HG03432 (cell line): ENCODE measurements around the gene UBE2Q2.
"Not testable (repeated sequence)": the region's sequence is repeated elsewhere in the genome, so short reads cannot be mapped to it uniquely, and the experiment has no call there.

Experiments
- ATAC-seq: cut with Tn5 transposase; IDR thresholded peaks from one replicate; pipeline ENCODE4 v1.9.1; 2021; ENCODE audit warnings: mild to moderate bottlenecking, moderate library complexity; ENCODE audit not compliant: unreplicated experiment

Gene UBE2Q2

GRCh38 chr15:75864213-75865059 is 21.2 kb downstream of the UBE2Q2 start:
- no peak for ATAC-seq

GRCh38 chr15:75866045-75866444 is 22.8 kb downstream of the UBE2Q2 start:
- not testable (repeated sequence) for ATAC-seq

- no peak for ATAC-seq
Measured at GRCh38 chr15:75866916-75867315, 23.7 kb downstream of the UBE2Q2 start.

- ATAC-seq: no peak
Measured at GRCh38 chr15:75867449-75867848, 24.2 kb downstream of the UBE2Q2 start.

GRCh38 chr15:75868019-75868418 is 24.8 kb downstream of the UBE2Q2 start:
- ATAC-seq: no peak

GRCh38 chr15:75869446-75869845 is 26.2 kb downstream of the UBE2Q2 start:
- no peak for ATAC-seq

GRCh38 chr15:75871589-75871988 is 28.3 kb downstream of the UBE2Q2 start:
- ATAC-seq: not testable (repeated sequence)

- ATAC-seq: no peak
Measured at GRCh38 chr15:75872403-75872990, 29.2 kb downstream of the UBE2Q2 start.

GRCh38 chr15:75884041-75884440 is 40.8 kb downstream of the UBE2Q2 start:
- ATAC-seq: no peak

- ATAC-seq: no peak
Measured at GRCh38 chr15:75887178-75887577, 43.9 kb downstream of the UBE2Q2 start.

- no peak for ATAC-seq
Measured at GRCh38 chr15:75891895-75892294, 48.6 kb downstream of the UBE2Q2 start.

GRCh38 chr15:75895731-75896130 is 52.5 kb downstream of the UBE2Q2 start:
- no peak for ATAC-seq

- no peak for ATAC-seq
Measured at GRCh38 chr15:75900577-75900976, 57.3 kb downstream of the UBE2Q2 start.

- ATAC-seq: no peak
Measured at GRCh38 chr15:75902129-75902557, 58.9 kb downstream of the UBE2Q2 start.

- ATAC-seq: peak; percentile 95
Measured at GRCh38 chr15:75903331-75904239, 60.3 kb downstream of the UBE2Q2 start, which contains the start of gene FBXO22. TSS of gene FBXO22 (plus strand) at chr15:75903878. CDS start at chr15:75903964, 86 bp downstream.

- no peak for ATAC-seq
Measured at GRCh38 chr15:75905231-75905630, 62.0 kb downstream of the UBE2Q2 start.

GRCh38 chr15:75910355-75910754 is 67.1 kb downstream of the UBE2Q2 start:
- not testable (repeated sequence) for ATAC-seq

GRCh38 chr15:75916978-75917377 is 73.7 kb downstream of the UBE2Q2 start:
- no peak for ATAC-seq

- no peak for ATAC-seq
Measured at GRCh38 chr15:75918135-75918534, 74.9 kb downstream of the UBE2Q2 start.

GRCh38 chr15:75920079-75920478 is 76.8 kb downstream of the UBE2Q2 start:
- no peak for ATAC-seq
